Upper lobe of left lung (tissue), 4 donors: ENCODE data around the gene PTPN23.

Source experiments
- POLR2A ChIP-seq, 4 donors: fragments of 450-650 bp; IDR thresholded peaks; one replicate each; pipeline ENCODE4 v1.5.1; 2016 to 2017; ENCODE audit warnings: antibody characterized with exemption in 4 of 4, mild to moderate bottlenecking in 2 of 4
- POLR2AphosphoS5 ChIP-seq, 2 donors: sonication (generic); formaldehyde crosslinking; IDR thresholded peaks; one replicate each; pipeline ENCODE4 v1.5.1; 2017; ENCODE audit warnings: antibody characterized with exemption in 2 of 2

DNA sequence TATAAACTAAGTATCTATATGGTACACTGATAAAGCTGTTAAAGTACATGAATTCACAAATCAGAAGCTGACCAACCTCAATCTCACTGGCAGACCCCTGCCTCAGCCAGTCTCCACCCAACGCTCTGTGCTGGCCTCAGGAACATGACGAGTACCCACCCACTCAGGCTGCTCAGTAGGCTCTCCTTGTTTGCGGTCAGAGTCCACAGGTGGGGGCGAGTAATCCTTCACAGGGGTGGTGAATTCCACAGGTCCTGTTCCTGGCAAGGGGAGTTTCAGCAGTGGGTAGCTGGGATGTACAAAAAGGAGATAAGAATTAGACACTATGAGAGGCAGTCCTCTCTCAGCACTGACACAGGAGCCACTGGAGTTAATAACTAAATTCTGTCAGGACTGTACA is 54.0 kb downstream of the PTPN23 start:
- TF ChIP-seq POLR2A (IDR thresholded peaks at IDR 0.05) = no peak
- TF ChIP-seq POLR2AphosphoS5 (IDR thresholded peaks at IDR 0.05) = no peak
